Testis (tissue), 3 donors: ENCODE results near the gene AFF4. TPM values are rescaled to one million over a fixed set of nuclear protein-coding genes. Genes with fewer than 3 reads are reported as not detected.
"Not testable (repeated sequence)": the region's sequence is repeated elsewhere in the genome, so short reads cannot be mapped to it uniquely, and the experiment has no call there.

Source experiments
- DNase-seq: peaks from one replicate; pipeline ENCODE4 v3.0.0-alpha.2; 2019
- H3K27ac ChIP-seq, 2 donors: fragments of 200-600 bp; sonication (generic); one replicate each; pipeline ENCODE4 v1.5.1; 2019
- H3K27me3 ChIP-seq: fragments of 200-600 bp; sonication (generic); one replicate; pipeline ENCODE4 v1.5.1; 2019
- H3K36me3 ChIP-seq: fragments of 200-600 bp; sonication (generic); one replicate; pipeline ENCODE4 v1.5.1; 2017; ENCODE audit warnings: low read depth; ENCODE audit errors: missing control alignments
- H3K4me1 ChIP-seq: fragments of 200-600 bp; sonication (generic); one replicate; pipeline ENCODE4 v1.5.1; 2019
- H3K4me3 ChIP-seq, 2 donors: fragments of 200-600 bp; sonication (generic); one replicate each; pipeline ENCODE4 v1.5.1; 2017 to 2019
- H3K9me3 ChIP-seq: fragments of 200-600 bp; sonication (generic); one replicate; pipeline ENCODE4 v1.5.1; 2017
- POLR2A ChIP-seq: fragments of 450-650 bp; IDR thresholded peaks from one replicate; pipeline ENCODE4 v1.6.1; 2017; ENCODE audit warnings: antibody characterized with exemption, mild to moderate bottlenecking, moderate library complexity
- WGBS, 2 donors: methylation state at CpG; one replicate each; pipeline ENCODE4 v1.1.5; 2018; 5-methylcytosine and 5-hydroxymethylcytosine counted together
- intact Hi-C: fragments of 100-400 bp; cut with DNase I; formaldehyde crosslinking; loops from one replicate; pipeline ENCODE4 v1.15.1; 2023; ENCODE audit warnings: low total_unique reads
- polyA plus RNA-seq: library from polyadenylated mRNA; stranded (reverse); fragments of 350-450 nt; fragmentation: Illumina TruSeq; extraction: RNeasy Lipid Tissue Mini Kit (QIAGEN cat#74804); gene quantifications from one replicate; pipeline ENCODE4 v1.2.3, GENCODE V29; 2014; ENCODE audit warnings: low read depth, low replicate concordance; ENCODE audit not compliant: insufficient read depth
- total RNA-seq, 2 donors: library from RNA; depleted of rRNA; stranded (reverse); fragments of >200 nt; gene quantifications; one replicate each; pipeline ENCODE4 v1.2.3, GENCODE V29; 2016
- TF ChIP-seq, protein P1 (sequence below), 3 experiments: fragments of 450-650 bp in 2 of 3; fragments of 200-600 bp in 1 of 3; sonication (generic) in 1 of 3; IDR thresholded peaks; one replicate each; pipeline ENCODE4 v1.5.1; 2016 to 2019; ENCODE audit warnings: antibody characterized with exemption in 3 of 3, mild to moderate bottlenecking in 2 of 3, moderate library complexity in 1 of 3

Gene AFF4
- total and polyA plus RNA-seq, 3 donors from 2014 or later = 57.2 to 112 (median 112) TPM

DNA sequence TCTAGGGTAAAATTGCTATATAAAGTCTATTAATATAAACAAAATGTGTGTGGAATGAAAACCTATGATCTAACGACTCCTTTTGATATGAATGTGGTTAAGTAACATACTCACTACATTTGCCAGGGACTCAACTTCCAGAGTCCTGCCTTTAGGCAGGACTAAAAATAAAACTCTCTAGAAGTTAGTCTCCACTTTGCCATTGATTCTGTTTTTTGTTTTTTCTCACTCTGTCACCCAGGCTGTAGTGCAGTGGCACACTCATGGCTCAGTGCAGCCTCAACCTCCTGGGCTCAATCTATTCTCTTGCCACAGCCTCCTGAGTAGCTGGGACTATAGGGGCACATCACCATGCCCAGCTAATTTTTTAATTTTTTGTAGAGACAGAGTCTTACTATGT lies 32.9 kb upstream of the AFF4 start:
- no peak overlapping the region for H3K27ac ChIP-seq
- no peak for DNase-seq
- H3K4me3 ChIP-seq = no peak overlapping the region
- TF ChIP-seq POLR2A = no peak
- intact Hi-C loops = no loop called here
- H3K27me3 ChIP-seq = no peaks in the 10 kb centered on the region
- H3K9me3 ChIP-seq = no peaks in the 10 kb centered on the region
- H3K36me3 ChIP-seq = no peaks in the 10 kb centered on the region
- H3K4me1 ChIP-seq = no peaks in the 10 kb centered on the region
- 74 to 77% methylated on average over 1 of the region's 1 CpG for WGBS, 2 donors

- 68 to 78% methylated on average over 28 of the region's 28 CpGs for WGBS, 2 donors
- Histone ChIP-seq H3K27me3 (no peaks in the 10 kb centered on the region), H3K27ac (no peak overlapping the region), H3K9me3 (no peaks in the 10 kb centered on the region), H3K4me1 (no peaks in the 10 kb centered on the region), H3K36me3 (no peaks in the 10 kb centered on the region), H3K4me3 (peak overlapping the region; percentile 11 to 15)
- intact Hi-C loops = no loop called here
- DNase-seq = no peak
- TF ChIP-seq, protein P1, sequence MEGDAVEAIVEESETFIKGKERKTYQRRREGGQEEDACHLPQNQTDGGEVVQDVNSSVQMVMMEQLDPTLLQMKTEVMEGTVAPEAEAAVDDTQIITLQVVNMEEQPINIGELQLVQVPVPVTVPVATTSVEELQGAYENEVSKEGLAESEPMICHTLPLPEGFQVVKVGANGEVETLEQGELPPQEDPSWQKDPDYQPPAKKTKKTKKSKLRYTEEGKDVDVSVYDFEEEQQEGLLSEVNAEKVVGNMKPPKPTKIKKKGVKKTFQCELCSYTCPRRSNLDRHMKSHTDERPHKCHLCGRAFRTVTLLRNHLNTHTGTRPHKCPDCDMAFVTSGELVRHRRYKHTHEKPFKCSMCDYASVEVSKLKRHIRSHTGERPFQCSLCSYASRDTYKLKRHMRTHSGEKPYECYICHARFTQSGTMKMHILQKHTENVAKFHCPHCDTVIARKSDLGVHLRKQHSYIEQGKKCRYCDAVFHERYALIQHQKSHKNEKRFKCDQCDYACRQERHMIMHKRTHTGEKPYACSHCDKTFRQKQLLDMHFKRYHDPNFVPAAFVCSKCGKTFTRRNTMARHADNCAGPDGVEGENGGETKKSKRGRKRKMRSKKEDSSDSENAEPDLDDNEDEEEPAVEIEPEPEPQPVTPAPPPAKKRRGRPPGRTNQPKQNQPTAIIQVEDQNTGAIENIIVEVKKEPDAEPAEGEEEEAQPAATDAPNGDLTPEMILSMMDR (IDR thresholded peaks at IDR 0.05) = no peak
- TF ChIP-seq POLR2A = no peak
Observed at GRCh38 chr5:132987531-132988408, 24.3 kb upstream of the AFF4 start.

DNA sequence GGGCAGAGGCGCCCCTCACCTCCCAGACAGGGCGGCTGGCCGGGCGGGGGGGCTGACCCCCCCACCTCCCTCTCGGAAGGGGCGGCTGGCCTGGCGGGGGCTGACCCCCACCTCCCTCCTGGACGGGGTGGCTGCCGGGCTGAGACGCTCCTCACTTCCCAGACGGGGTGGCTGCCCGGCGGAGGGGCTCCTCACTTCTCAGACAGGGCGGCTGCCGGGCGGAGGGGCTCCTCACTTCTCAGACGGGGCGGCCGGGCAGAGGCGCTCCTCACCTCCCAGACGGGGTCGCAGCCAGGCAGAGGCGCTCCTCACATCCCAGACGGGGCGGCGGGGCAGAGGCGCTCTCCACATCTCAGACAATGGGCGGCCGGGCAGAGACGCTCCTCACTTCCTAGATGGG lies 19.5 kb upstream of the AFF4 start:
- 95% methylated on average over 30 of the region's 30 CpGs; no CpG with 5 or more reads in 1 of the 2 donors for whole genome bisulfite sequencing, 2 donors
- intact Hi-C loops, H3K9me3 ChIP-seq, H3K4me1 ChIP-seq, H3K27me3 ChIP-seq, H3K27ac ChIP-seq, H3K36me3 ChIP-seq, DNase-seq: not testable (repeated sequence)
- H3K4me3 ChIP-seq = peak overlapping the region; percentile 23 to 26

DNA sequence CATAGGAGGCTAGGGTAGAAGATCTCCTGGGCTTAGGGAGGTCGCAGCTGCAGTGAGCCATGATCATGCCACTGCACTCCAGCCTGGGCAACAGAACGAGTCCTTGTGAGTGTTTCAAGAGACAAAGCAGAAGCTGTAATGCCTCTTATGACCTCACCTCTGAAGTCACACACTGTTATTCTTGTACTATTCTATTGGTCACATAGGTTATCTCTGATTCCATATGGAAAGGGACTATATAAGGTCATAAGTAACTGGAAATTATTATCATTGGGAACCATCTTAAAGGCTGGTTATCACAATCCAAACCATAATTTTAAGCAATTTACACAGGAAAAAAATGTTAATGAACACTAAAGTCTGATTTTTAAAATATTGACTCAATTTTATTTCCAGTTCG lies 17.9 kb upstream of the AFF4 start:
- DNase-seq = no peak
- TF ChIP-seq POLR2A = no peak
- TF ChIP-seq, protein P1 (IDR thresholded peaks at IDR 0.05) = no peak
- Histone ChIP-seq H3K4me3 (no peak overlapping the region), H3K27ac (no peak overlapping the region), H3K9me3 (no peaks in the 10 kb centered on the region), H3K36me3 (no peaks in the 10 kb centered on the region), H3K27me3 (no peaks in the 10 kb centered on the region), H3K4me1 (no peaks in the 10 kb centered on the region)
- intact Hi-C loops = no loop called here
- WGBS, 2 donors = 90 to 95% methylated on average over 3 of the region's 3 CpGs

DNA sequence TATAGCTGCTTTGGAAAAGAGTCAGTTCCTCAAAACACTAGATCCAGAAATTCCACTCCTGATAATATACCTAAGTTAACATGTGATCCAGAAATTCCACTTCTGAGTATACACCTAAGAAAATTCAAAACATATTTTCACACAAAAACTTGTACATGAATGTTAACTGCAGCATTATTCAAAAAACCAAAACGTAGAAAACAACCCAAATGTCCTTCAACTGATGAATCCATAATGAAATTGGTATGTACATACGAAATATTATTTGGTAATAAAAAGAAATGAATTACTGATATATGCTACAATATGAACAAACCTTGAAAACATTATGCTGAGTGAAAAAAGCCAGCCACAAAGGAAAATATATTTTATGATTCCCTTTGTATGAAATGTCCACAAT lies 16.5 kb upstream of the AFF4 start:
- Histone ChIP-seq H3K36me3 (no peaks in the 10 kb centered on the region), H3K4me1 (no peaks in the 10 kb centered on the region), H3K27me3 (no peaks in the 10 kb centered on the region), H3K27ac (no peak overlapping the region), H3K4me3 (no peak overlapping the region), H3K9me3 (no peaks in the 10 kb centered on the region)
- intact Hi-C loops = no loop called here
- 69 to 76% methylated on average over 2 of the region's 2 CpGs for WGBS, 2 donors
- TF ChIP-seq, protein P1 (IDR thresholded peaks at IDR 0.05) = no peak
- TF ChIP-seq POLR2A = no peak
- no peak for DNase-seq
